ENCODE measurements around the gene CES3.
"Not testable (repeated sequence)": the region's sequence is repeated elsewhere in the genome, so short reads cannot be mapped to it uniquely, and the experiment has no call there.

The CES3 gene

DNA sequence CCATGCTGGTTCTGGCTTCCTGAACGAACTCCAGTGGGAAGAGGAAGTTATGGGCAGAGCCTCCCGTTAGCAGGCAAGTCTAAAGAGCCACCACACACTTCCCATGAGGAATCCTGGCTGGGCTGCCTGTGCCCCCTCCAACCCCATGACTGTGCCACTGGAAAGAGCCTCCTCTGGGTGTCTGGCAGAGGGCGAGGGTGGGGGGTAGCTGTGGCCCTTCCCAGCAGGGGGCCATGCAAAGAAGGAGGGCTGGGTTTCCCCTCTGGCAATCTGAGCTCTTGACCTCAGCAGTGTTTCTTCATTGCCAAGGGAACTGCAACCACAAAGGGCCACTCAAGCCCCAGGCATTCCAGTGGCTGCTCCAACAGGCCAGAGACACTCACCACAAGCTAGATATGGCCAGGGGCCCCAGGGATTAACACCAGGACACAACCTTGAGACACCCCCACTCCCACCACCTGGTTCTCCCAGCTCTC lies 34.1 kb upstream of the CES3 start:
- no peak for DNase-seq (ENCODE audit: low spot score)

DNA sequence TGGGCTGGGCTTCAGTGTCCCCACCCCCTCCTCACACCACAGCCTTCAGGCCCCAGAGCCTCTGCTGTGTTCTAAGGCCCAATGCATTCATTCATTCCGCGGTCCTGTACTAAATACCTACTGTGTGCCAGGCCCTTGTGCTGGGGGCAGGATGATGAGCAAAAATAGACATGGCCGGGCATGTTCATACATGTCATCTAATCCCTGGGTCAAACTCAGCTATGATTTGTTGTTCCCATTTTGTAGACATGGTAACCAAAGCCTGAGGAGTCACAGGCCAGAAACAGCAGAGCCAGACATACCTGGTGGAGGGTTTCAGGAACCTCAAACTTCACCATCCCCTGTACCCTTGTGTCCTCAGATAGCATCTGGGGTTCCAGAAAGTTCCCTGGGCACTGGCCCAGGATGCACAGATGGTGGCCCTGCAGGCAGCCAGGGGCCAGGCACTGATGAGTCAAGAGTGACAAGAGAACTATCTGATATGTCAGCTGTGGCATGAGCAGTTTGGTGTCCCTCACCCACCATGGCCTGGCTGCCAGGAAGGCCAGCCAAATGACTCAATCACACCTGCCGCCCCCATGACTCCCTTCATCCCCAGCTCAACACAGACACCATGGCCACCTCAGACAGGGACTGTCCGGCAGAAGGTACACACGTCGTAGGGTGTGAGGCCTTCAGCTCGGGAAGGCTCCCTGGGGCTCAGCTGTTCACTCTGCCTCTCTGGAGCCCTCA lies 33.0 kb upstream of the CES3 start:
- no peak for DNase-seq (ENCODE audit: low spot score)

DNA sequence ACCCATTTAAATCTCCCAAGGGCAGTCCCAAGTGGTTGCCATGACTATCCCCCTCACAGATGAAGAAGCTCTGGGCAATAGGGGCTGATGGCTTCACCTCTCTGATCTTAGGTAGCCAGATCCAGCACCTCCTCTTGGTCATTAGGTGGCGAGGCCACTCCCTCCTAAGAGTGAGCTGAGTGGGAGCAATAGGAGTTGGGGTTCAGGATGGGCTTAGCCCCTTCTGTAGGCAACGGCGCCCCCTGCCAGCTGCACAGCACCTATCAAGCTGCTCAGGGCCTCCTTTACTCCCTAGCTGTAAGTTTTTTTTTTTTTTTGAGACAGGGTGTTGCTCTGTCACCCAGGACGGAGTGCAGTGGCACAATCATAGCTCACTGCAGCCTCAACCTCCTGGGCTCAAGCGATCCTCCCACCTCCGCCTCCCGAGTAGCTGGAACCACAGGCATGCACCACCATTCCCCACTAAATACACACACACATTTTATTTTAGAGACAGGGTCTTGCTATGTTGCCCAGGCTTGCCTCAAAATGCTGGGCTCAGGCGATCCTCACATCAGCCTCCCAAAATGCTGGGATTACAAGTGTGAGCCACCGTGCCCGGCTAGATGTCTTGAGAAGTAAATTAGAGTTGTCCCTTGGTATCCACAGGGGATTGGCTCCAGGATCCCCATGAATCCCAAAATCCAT lies 32.2 kb upstream of the CES3 start:
- no peak for DNase-seq (ENCODE audit: low spot score)

DNA sequence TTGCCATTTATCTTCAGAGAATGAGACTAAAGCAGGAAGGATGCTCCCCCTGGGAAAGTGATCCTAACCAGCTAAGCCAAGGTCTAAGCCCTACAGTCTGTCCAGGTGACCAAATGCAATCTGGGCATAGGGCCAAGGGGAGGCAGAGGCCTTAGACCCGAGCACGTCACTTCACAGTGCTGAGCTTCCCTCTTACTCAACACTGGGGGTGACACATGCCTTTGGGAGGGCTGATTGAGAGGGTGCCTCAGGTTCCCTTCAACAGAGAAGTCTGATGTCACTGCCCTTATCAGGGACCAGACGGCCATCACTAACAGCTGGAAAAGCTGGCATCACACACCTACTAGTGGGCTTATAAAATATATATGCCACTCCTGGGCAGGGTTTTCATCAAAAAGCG lies 30.9 kb upstream of the CES3 start:
- no peak for DNase-seq (ENCODE audit: low spot score)

DNA sequence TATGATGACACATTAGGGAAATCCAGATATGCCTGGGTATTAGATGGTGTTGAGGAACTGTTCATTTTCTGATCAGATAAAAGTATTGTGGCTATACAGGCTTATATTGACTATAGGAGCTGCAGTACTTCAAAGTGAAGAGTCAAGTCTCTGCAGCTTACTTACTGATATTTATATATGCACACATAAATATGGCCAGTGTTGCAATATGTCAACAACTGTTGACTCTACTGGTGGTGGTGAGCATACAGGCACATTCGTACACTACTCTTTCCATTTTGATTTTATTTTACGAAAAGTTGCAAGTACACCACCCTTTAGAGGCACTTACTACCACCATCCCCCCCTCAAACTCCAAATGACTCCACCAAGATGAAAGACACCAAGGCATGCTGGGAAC lies 29.4 kb upstream of the CES3 start:
- DNase-seq (ENCODE audit: low spot score), result no peak

DNA sequence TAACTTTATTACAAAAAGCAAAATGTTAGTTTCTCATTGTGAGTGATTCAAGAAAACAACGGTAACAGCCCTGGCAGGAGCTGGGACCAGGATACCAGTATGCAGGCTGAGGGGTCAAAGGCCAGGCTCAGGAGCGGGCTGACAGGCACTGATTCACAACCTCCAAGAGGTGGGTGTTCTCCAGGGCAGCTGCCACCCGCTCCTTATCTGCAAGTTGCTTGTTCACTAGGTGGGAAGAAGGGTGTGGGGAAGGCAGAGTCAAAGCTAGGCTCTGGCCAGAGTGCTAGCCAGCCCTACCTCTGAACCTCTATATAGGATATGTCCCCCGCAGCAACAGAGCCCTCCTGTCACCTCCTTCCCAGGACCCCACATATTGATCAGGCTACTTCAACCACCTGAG lies 29.0 kb upstream of the CES3 start:
- no peak for DNase-seq (ENCODE audit: low spot score)

DNA sequence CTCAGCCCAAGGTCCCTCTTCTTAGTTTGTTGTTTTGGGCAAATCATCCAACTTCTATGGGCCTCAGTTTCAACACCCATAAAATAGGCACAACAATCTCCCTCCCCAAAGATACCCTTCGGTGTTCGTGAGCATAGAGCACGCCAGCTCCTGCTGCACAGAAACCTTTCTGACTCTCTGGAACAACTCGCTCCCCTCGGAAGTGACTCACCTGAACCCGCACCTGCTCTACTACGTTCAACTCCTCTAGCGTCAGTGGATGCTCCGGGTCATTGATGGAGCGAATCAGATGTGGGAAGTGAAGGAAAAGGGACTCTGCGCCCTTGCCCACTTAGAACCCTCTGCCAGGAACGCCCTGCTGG lies 27.3 kb upstream of the CES3 start:
- no peak for DNase-seq (ENCODE audit: low spot score)

DNA sequence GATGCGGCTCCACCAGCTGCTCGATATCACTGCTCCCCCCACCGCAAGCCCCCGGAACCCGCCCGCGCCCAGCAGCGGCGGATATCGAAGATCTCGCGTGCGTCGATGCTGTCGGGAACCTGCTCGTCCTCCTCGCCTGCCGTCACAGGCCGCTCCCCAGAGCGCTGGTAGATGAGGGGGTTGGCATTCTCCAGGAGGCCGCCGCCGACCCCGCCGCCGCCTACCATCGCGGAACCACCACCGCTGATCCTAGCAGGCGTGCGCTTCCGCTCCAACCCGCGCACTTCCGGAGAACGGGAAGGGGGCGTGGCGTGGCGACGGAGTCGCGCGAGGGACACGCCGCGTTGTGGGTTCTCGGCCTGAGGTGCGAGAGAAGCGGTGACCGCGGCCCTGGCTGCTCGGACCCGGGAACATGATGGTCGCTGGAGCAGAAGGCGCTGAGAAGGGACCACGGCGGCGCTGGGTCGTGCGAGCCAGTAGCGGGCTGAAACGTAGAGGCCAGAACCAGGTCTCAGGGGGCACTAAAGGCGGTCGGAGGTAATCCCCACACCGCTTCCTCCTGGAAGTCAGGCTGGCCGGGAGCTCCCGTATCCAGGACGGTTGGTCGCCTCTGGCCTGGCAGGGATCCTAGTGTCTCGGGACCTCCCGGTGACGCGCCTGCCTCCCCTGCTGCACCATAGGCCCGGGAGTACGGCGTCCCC lies 26.8 kb upstream of the CES3 start, which contains the start of gene CIAO2B:
Gene CIAO2B, minus strand, starts transcription at position 265 of the 701 bp plus-strand sequence. Its CDS starts 38 bp downstream, at position 227.
- peak; percentile 78 for DNase-seq (ENCODE audit: low spot score)

DNA sequence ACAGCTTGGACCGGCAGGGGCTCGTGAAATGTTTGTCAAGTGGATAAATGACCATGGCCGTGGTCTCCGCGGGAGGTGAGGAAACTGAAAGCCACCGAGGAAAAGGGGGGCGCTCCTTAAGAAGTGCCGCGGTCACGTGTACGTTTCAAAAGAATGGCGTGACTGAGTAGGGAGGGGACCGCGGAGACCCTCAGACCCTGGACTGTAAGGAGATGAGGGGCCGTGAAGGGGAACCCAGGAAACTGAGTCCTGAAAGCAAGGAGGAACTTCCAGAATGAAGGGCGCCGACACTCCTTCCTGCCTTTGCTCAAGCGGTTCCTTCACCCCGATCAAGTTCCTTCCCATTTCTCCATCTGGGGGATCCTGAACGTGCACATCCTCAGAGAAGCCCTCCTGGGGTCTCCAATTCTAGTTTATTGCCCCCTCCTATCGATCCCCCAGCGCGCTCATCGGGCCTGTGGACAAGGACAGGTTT lies 26.2 kb upstream of the CES3 start:
- DNase-seq (ENCODE audit: low spot score), result not testable (repeated sequence)

DNA sequence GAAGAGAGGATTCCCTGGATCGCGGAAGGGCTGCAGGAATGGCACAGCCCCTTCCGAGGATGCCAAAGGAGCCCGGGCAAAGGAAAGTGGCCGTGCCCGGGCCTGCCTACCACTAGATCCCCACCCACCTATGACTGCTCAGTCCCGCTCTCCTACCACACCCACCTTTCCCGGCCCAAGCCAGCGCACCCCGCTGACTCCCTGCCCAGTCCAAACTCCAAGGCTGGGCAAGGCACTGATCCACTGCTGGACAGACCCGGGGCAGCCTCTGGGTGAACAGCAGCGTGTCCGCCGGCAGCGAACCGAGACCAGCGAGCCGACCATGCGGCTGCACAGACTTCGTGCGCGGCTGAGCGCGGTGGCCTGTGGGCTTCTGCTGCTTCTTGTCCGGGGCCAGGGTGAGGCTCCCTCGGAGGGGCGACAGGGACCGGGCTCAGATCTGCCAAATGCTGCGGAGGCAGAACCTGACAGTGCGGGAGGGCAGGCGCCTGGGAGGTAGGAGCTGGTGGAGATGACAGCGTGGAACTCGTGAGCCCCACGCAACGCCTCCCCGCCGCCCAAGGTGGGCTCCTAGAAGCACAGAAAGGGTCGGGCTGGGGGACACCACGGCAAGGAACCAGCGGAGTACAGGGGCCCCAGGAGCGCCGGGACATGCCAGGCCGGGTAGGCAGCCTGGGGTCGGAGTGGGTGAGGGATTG lies 25.6 kb upstream of the CES3 start, which contains the start of gene CES2:
Gene CES2, plus strand, starts transcription at position 203 of the 698 bp plus-strand sequence. Its CDS starts 120 bp downstream, at position 323.
- no peak for DNase-seq (ENCODE audit: low spot score)

DNA sequence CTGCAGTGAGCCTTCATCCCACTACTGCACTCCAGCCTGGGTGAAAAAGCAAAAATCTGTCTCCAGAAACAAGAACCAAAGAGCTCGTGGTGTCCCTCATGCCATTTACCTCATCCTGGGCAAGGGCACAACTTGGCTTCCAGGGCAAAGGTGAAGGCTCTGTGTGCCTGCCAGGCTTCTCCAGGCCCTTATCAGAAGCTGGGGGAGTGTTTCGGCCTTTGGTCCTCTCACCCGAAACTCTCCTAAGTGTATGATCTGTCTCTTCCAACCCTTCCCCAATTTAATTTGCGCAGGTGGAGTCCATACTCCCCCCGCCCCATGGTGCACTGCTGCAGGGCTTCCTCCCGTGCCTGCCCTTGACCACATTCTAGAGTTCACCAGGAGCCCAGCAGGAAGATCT lies 24.6 kb upstream of the CES3 start:
- no peak for DNase-seq (ENCODE audit: low spot score)

DNA sequence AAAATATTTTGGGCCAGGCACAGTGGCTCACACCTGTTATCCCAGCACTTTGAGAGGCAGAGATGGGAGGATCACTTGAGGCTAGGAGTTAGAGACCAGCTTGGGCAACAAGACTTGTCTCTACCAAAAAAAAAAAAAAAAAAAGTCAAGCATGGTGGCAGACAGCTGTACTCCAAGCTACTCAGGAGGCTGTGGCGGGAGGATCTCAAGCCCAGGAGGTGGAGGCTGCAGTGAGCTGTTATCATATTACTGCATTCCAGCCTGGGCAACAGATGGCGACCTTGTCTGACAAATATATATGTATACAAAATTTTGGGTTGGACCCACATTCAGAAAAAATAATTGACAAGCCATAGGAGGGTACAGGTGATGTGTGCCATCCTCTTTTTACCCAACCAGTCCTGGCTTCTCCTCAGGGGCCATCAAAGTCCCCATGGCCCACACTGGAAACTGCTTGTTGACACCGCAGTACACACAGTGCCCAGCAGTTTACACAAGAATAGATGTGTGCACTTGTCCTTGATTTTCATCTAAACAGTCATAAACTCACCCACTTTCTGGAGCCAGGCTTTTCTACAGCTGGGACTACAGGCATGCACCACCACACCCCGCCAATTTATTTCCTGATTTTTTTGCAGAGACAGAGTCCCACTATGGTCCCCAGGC lies 24.0 kb upstream of the CES3 start:
- DNase-seq (ENCODE audit: low spot score), result no peak

DNA sequence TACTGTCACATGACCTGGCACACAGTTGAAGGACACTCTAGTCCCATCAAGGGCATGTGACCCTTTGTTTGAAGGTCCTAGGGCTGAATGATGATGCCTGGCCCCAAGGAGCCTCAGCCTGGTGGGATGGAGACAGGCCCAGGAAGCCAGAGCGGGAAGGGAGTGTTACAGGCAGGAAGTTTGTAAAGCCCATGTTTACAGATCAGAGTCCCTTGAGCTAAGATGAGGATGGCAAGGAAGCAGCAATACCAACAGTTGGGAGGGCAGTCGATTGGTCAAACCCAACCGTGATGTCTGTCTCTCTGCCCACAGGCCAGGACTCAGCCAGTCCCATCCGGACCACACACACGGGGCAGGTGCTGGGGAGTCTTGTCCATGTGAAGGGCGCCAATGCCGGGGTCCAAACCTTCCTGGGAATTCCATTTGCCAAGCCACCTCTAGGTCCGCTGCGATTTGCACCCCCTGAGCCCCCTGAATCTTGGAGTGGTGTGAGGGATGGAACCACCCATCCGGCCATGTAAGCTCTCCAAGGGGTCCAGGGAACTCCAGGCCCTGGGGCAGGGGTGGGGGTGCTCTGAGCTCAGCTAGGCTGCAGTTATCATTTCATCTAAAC lies 23.2 kb upstream of the CES3 start:
- no peak for DNase-seq (ENCODE audit: low spot score)

DNA sequence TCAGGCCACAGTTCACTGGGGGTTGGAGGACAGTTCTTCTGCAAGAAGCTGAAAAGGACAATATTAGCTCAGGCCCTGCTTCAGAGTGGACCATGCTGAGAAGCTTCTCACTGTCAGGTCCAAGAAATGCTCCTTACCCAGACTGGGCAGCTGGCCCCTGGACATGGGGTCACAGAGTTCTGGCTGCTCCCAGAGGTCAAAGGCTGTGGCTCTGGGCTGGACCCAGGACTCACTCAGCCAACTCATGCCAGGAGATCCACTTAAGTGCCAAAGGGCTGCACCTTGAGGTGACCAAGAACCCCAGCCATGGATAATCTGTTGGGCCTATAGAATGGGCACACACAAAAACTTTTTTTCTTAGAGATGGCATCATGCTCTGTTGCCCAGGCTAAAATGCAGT lies 21.7 kb upstream of the CES3 start:
- no peak for DNase-seq (ENCODE audit: low spot score)

DNA sequence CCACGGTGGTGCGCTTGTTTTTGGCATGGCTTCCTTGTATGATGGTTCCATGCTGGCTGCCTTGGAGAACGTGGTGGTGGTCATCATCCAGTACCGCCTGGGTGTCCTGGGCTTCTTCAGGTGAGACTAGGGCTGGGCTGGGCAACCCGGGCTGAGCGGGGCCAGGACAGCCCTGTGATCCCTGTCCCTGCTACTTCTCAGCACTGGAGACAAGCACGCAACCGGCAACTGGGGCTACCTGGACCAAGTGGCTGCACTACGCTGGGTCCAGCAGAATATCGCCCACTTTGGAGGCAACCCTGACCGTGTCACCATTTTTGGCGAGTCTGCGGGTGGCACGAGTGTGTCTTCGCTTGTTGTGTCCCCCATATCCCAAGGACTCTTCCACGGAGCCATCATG lies 20.8 kb upstream of the CES3 start:
- no peak for DNase-seq (ENCODE audit: low spot score)

DNA sequence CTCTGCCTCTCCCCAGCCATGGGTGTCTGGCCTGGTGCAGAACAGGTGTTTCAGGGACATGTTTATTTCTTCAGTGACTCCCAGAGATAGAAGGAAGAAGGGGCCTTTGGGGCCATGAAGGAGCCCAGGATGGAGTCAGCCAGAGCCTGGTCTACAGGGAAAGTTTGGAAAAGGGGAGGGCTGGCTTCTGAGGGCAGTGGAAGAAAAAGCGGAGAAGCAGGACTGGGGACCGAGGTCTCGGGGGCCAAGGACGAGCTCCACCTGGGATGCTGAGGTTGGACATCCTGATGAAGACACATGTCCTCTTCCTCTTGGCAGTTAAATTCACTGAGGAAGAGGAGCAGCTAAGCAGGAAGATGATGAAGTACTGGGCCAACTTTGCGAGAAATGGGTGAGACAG lies 18.1 kb upstream of the CES3 start:
- no peak for DNase-seq (ENCODE audit: low spot score)

DNA sequence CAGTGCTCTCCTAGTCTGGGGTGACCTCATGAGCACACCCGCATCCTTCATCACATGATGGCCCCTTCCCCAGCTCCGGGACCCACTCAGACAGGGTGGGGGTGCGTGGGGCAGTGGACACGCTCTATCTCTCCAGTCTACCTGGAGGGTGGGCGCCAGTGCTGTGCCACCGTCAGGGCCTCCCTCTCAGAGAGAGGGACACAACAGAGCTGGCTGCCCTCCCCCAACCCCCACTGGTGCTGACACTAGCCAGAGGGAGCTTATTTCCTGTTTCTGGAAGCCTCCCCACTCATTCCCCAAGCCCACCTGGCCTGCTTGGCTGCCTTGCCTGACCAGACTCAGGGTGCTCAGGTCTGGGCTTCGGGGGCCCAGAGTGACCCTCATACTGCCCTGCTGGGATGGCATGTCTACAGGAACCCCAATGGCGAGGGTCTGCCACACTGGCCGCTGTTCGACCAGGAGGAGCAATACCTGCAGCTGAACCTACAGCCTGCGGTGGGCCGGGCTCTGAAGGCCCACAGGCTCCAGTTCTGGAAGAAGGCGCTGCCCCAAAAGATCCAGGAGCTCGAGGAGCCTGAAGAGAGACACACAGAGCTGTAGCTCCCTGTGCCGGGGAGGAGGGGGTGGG lies 17.5 kb upstream of the CES3 start:
- DNase-seq (ENCODE audit: low spot score), result no peak

DNA sequence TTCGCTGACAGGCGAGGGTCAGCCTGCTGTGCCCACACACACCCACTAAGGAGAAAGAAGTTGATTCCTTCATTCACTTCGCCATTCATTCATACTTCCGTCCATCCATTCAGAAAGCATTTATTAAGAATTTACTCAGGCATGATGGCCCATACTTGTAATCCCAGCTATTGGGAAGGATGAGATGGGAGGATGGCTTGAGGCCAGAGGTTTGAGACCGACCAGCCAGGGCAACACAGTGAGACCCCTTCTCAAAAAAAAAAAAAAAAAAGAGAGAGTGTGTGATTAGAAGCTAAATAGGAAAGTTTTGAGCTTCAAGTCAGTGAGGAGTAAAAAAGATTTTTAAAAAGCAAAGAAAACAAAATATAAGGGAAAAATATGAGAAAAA lies 17.0 kb upstream of the CES3 start:
- DNase-seq (ENCODE audit: low spot score), result no peak

DNA sequence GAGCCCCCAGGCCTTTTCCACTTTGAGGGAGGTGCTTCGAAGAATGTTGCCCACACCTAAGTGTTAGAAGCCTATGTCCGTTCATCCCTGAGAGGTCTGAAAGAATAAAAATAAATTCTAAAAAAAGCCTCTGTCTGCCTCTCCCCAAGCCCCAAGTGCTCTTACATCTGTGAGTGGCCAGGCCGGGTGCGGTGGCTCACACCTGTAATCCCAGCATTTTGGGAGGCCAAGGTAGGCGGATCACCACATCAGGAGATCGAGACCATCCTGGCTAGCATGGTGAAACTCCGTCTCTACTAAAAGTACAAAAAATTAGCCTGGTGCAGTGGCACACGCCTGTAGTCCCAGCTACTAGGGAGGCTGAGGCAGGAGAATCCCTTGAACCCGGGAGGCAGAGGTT lies 16.1 kb upstream of the CES3 start:
- not testable (repeated sequence) for DNase-seq (ENCODE audit: low spot score)

DNA sequence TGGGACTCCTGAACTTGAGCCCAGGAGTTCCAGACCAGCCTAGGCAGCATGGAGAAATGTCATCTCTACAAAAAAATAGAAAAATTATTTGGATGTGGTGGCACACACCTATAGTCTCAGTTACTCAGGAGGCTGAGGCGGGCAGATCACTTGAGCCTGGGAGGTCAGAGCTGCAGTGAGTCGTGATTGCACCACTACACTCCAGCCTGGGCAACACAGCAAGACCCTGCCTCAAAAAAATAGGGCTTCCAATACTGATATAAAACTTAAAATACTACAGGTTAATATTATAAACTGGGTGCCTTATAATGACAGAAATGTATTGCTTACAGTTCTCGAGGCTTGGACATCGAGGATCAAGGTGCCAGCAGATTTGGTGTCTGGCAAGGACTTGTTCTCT lies 15.1 kb upstream of the CES3 start:
- DNase-seq (ENCODE audit: low spot score), result no peak

DNA sequence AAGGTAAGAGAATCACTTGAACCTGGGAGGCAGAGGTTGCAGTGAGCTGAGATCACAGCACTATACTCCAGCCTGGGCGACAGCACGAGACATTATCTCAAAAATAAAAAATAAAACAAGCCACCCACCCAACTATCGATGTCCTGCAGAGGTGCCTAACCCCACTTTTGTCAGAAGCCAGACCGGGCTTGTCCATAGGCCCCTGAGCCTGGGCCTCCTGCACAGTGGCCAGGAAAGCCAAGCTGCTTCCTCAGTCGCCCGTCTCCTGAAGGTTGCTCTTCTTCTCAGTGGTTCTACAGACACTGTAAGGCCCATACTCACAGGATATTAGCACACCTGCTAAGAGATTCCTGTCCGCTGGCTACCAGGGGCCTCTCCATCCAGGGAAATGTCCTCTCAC lies 14.5 kb upstream of the CES3 start:
- no peak for DNase-seq (ENCODE audit: low spot score)
